ENCODE results near the gene MCEMP1. TPM values are rescaled to one million over a fixed set of nuclear protein-coding genes. Genes with fewer than 3 reads are reported as not detected.

Gene MCEMP1
- total and polyA plus RNA-seq, 2 experiments from 2014 or later = not detected

- H3K4me2 ChIP-seq = no peak overlapping the region
- no peaks in the 10 kb centered on the region for H3K27me3 ChIP-seq
- WGBS (ENCODE audit: low lambda C conversion rate, missing lambda C conversion rate) = 91% methylated on average over 10 of the region's 10 CpGs
- no peaks in the 10 kb centered on the region for H3K36me3 ChIP-seq (replicated peaks; ENCODE audit: insufficient read depth, low read depth)
- H3K9me2 ChIP-seq (replicated peaks; ENCODE audit: insufficient read depth) = no peaks in the 10 kb centered on the region
- H3K4me3 ChIP-seq = no peak overlapping the region
- no peak overlapping the region for H2AFZ ChIP-seq
- no peaks in the 10 kb centered on the region for H3K79me2 ChIP-seq
- H3K27ac ChIP-seq = no peak overlapping the region
- TF ChIP-seq EZH2 (IDR thresholded peaks at IDR 0.05; ENCODE audit: borderline replicate concordance) = no peak
- TF ChIP-seq, protein P1, sequence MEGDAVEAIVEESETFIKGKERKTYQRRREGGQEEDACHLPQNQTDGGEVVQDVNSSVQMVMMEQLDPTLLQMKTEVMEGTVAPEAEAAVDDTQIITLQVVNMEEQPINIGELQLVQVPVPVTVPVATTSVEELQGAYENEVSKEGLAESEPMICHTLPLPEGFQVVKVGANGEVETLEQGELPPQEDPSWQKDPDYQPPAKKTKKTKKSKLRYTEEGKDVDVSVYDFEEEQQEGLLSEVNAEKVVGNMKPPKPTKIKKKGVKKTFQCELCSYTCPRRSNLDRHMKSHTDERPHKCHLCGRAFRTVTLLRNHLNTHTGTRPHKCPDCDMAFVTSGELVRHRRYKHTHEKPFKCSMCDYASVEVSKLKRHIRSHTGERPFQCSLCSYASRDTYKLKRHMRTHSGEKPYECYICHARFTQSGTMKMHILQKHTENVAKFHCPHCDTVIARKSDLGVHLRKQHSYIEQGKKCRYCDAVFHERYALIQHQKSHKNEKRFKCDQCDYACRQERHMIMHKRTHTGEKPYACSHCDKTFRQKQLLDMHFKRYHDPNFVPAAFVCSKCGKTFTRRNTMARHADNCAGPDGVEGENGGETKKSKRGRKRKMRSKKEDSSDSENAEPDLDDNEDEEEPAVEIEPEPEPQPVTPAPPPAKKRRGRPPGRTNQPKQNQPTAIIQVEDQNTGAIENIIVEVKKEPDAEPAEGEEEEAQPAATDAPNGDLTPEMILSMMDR (IDR thresholded peaks at IDR 0.05; ENCODE audit: poor library complexity) = no peak
- TF ChIP-seq EZH2phosphoT487 (IDR thresholded peaks at IDR 0.05; ENCODE audit: low read depth, severe bottlenecking, unreplicated experiment) = no peak
- no peak for DNase-seq (ENCODE audit: low spot score)
- no peaks in the 10 kb centered on the region for H3K9me3 ChIP-seq (ENCODE audit: low read depth)
- no peaks in the 10 kb centered on the region for H3K4me1 ChIP-seq (ENCODE audit: insufficient read depth)
- no peaks in the 10 kb centered on the region for H4K20me1 ChIP-seq (ENCODE audit: insufficient read depth, poor library complexity, severe bottlenecking)
Measured at GRCh38 chr19:7709932-7710460, 33.1 kb downstream of the MCEMP1 start.

GRCh38 chr19:7710616-7711015, 33.7 kb downstream of the MCEMP1 start:
- H3K9me2 ChIP-seq (replicated peaks; ENCODE audit: insufficient read depth) = no peaks in the 10 kb centered on the region
- H4K20me1 ChIP-seq (ENCODE audit: insufficient read depth, poor library complexity, severe bottlenecking) = no peaks in the 10 kb centered on the region
- H2AFZ ChIP-seq = no peak overlapping the region
- H3K79me2 ChIP-seq = no peaks in the 10 kb centered on the region
- H3K27me3 ChIP-seq = no peaks in the 10 kb centered on the region
- H3K36me3 ChIP-seq (replicated peaks; ENCODE audit: insufficient read depth, low read depth) = no peaks in the 10 kb centered on the region
- WGBS (ENCODE audit: low lambda C conversion rate, missing lambda C conversion rate) = 79% methylated on average over 5 of the region's 5 CpGs
- H3K4me3 ChIP-seq = no peak overlapping the region
- TF ChIP-seq EZH2phosphoT487 (IDR thresholded peaks at IDR 0.05; ENCODE audit: low read depth, severe bottlenecking, unreplicated experiment) (no peak), EZH2 (IDR thresholded peaks at IDR 0.05; ENCODE audit: borderline replicate concordance) (no peak)
- TF ChIP-seq, protein P1 (IDR thresholded peaks at IDR 0.05; ENCODE audit: poor library complexity) = no peak
- H3K4me1 ChIP-seq (ENCODE audit: insufficient read depth) = no peaks in the 10 kb centered on the region
- no peak overlapping the region for H3K4me2 ChIP-seq
- no peak for DNase-seq (ENCODE audit: low spot score)
- H3K9me3 ChIP-seq (ENCODE audit: low read depth) = no peaks in the 10 kb centered on the region
- H3K27ac ChIP-seq = no peak overlapping the region

DNA sequence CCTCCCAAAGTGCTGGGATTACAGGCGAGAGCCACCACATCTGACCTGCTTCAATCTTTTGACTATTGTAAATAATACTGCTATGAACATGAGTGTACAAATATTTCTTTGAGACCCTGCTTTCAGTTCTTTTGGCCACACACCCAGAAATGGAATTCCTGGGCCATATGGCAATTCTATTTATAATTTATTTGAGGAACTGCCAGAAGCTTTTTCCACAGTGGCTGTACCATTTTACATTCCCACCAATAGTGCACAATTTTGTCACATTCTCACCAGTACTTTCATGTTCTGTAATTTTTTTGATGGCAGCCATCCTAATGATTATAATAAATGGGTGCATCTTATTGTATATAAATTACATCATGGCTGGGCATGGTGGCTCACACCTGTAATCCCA, 38.8 kb downstream of the MCEMP1 start:
- no peaks in the 10 kb centered on the region for H3K4me1 ChIP-seq (ENCODE audit: insufficient read depth)
- no peak for DNase-seq (ENCODE audit: low spot score)
- H2AFZ ChIP-seq = no peak overlapping the region
- no peaks in the 10 kb centered on the region for H4K20me1 ChIP-seq (ENCODE audit: insufficient read depth, poor library complexity, severe bottlenecking)
- H3K27me3 ChIP-seq = no peaks in the 10 kb centered on the region
- H3K27ac ChIP-seq = no peak overlapping the region
- no peak overlapping the region for H3K4me3 ChIP-seq
- no peak overlapping the region for H3K4me2 ChIP-seq
- H3K9me2 ChIP-seq (replicated peaks; ENCODE audit: insufficient read depth) = no peaks in the 10 kb centered on the region
- no peaks in the 10 kb centered on the region for H3K36me3 ChIP-seq (replicated peaks; ENCODE audit: insufficient read depth, low read depth)
- TF ChIP-seq, protein P1 (IDR thresholded peaks at IDR 0.05; ENCODE audit: poor library complexity) = no peak
- no peak for TF ChIP-seq EZH2 (IDR thresholded peaks at IDR 0.05; ENCODE audit: borderline replicate concordance)
- no peak for TF ChIP-seq EZH2phosphoT487 (IDR thresholded peaks at IDR 0.05; ENCODE audit: low read depth, severe bottlenecking, unreplicated experiment)
- H3K79me2 ChIP-seq = no peaks in the 10 kb centered on the region
- WGBS (ENCODE audit: low lambda C conversion rate, missing lambda C conversion rate) = 93% methylated on average over 1 of the region's 1 CpG
- H3K9me3 ChIP-seq (ENCODE audit: low read depth) = no peaks in the 10 kb centered on the region
